ENCODE data around the gene ZBED6. TPM values are rescaled to one million over a fixed set of nuclear protein-coding genes. Genes with fewer than 3 reads are reported as not detected.

The ZBED6 gene
- total RNA-seq, 1 experiment from 2014 or later: 13.4 TPM

DNA sequence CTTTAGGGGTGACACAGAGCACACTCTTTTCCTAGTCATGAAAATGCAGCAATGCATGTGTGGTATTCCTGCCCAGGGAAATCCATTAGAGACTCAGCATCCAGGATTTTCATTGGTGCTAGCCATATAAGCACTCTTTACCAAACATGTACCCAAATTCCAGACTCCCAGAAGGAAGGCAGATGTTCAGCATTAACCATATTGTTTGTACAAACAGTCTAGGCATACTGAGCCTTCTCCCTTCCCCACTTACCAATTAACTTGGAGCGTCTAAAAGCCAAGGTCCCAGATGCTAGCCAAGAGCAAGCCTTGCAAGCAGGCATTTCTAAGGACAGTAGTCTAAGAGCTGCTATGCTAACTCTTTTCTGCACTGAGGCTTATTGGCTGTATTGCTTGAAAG lies 27.9 kb downstream of the ZBED6 start:
- H3K9me3 Mint-ChIP-seq: no peaks in the 10 kb centered on the region
- CTCF ChIA-PET: no interaction called here
- POLR2A ChIA-PET: no interaction called here
- peaks cover 5% of the 10 kb centered on the region for H3K4me1 Mint-ChIP-seq
- H3K36me3 Mint-ChIP-seq: peaks cover 63% of the 10 kb centered on the region
- TF ChIP-seq, protein P1, sequence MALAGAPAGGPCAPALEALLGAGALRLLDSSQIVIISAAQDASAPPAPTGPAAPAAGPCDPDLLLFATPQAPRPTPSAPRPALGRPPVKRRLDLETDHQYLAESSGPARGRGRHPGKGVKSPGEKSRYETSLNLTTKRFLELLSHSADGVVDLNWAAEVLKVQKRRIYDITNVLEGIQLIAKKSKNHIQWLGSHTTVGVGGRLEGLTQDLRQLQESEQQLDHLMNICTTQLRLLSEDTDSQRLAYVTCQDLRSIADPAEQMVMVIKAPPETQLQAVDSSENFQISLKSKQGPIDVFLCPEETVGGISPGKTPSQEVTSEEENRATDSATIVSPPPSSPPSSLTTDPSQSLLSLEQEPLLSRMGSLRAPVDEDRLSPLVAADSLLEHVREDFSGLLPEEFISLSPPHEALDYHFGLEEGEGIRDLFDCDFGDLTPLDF (CRISPR knock-in tag; IDR thresholded peaks at IDR 0.05): no peak
- no peak for TF ChIP-seq KAT7 (CRISPR knock-in tag; IDR thresholded peaks at IDR 0.05; ENCODE audit: borderline replicate concordance)
- TF ChIP-seq, protein P2, sequence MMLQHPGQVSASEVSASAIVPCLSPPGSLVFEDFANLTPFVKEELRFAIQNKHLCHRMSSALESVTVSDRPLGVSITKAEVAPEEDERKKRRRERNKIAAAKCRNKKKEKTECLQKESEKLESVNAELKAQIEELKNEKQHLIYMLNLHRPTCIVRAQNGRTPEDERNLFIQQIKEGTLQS (CRISPR knock-in tag; conservative IDR thresholded peaks at IDR 0.05): no peak
- TF ChIP-seq, protein P3, sequence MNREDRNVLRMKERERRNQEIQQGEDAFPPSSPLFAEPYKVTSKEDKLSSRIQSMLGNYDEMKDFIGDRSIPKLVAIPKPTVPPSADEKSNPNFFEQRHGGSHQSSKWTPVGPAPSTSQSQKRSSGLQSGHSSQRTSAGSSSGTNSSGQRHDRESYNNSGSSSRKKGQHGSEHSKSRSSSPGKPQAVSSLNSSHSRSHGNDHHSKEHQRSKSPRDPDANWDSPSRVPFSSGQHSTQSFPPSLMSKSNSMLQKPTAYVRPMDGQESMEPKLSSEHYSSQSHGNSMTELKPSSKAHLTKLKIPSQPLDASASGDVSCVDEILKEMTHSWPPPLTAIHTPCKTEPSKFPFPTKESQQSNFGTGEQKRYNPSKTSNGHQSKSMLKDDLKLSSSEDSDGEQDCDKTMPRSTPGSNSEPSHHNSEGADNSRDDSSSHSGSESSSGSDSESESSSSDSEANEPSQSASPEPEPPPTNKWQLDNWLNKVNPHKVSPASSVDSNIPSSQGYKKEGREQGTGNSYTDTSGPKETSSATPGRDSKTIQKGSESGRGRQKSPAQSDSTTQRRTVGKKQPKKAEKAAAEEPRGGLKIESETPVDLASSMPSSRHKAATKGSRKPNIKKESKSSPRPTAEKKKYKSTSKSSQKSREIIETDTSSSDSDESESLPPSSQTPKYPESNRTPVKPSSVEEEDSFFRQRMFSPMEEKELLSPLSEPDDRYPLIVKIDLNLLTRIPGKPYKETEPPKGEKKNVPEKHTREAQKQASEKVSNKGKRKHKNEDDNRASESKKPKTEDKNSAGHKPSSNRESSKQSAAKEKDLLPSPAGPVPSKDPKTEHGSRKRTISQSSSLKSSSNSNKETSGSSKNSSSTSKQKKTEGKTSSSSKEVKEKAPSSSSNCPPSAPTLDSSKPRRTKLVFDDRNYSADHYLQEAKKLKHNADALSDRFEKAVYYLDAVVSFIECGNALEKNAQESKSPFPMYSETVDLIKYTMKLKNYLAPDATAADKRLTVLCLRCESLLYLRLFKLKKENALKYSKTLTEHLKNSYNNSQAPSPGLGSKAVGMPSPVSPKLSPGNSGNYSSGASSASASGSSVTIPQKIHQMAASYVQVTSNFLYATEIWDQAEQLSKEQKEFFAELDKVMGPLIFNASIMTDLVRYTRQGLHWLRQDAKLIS (CRISPR knock-in tag; IDR thresholded peaks at IDR 0.05; ENCODE audit: borderline replicate concordance): no peak
- no peak for TF ChIP-seq TCF7 (CRISPR knock-in tag; IDR thresholded peaks at IDR 0.05; ENCODE audit: low read depth)
- TF ChIP-seq NFATC4 (CRISPR knock-in tag; IDR thresholded peaks at IDR 0.05): no peak
- TF ChIP-seq CREM (CRISPR knock-in tag; IDR thresholded peaks at IDR 0.05): no peak
- TF ChIP-seq, protein P4, sequence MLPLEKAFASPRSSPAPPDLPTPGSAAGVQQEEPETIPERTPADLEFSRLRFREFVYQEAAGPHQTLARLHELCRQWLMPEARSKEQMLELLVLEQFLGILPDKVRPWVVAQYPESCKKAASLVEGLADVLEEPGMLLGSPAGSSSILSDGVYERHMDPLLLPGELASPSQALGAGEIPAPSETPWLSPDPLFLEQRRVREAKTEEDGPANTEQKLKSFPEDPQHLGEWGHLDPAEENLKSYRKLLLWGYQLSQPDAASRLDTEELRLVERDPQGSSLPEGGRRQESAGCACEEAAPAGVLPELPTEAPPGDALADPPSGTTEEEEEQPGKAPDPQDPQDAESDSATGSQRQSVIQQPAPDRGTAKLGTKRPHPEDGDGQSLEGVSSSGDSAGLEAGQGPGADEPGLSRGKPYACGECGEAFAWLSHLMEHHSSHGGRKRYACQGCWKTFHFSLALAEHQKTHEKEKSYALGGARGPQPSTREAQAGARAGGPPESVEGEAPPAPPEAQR (CRISPR knock-in tag; IDR thresholded peaks at IDR 0.05): no peak
- TF ChIP-seq MYBL2 (CRISPR knock-in tag; IDR thresholded peaks at IDR 0.05): no peak
- no peak overlapping the region for H3K4me3 Mint-ChIP-seq
- H3K27me3 Mint-ChIP-seq (ENCODE audit: low read depth): no peaks in the 10 kb centered on the region
- ATAC-seq (no peak), DNase-seq (ENCODE audit: low spot score) (no peak)
- no peak overlapping the region for H3K27ac Mint-ChIP-seq

DNA sequence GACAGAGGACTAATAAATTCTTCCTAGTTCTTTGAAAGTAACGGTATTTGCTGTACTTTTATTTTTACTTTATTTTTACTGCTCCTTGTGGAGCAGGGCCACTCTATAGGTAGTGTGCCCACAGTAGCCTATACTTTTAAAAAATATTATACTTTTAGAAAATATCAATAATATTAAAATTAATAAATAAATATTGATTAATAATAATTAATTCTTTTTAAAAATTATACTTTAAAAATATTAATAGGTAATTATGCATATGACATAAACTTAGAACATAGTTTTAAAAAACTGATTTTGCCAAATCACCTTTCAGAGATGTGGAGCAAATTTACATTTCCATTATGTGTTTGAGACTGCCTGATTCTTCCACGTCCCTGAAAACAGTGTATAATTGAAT lies 30.8 kb downstream of the ZBED6 start:
- H3K4me3 Mint-ChIP-seq: no peak overlapping the region

DNA sequence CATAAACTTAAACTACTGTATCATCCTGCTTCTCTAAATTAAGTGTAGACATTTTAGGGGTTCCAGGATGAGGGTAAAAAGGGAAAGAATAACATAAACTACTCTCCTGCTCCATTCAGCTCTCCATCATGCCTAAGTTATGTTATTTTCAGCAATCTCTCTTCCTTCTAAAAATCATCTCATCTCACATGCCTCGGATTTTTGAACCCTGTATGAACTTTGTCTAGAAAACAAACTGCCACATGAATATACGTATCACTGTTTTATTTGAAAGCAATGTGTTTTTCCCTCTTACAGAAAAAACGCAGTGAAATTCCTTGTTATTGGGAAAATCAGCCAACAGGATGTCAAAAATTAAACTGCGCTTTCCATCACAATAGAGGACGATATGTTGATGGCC lies 32.6 kb downstream of the ZBED6 start:
- POLR2A ChIA-PET: no interaction called here
- H3K27me3 Mint-ChIP-seq (ENCODE audit: low read depth): no peaks in the 10 kb centered on the region
- H3K36me3 Mint-ChIP-seq: peaks cover 62% of the 10 kb centered on the region
- ATAC-seq: no peak
- TF ChIP-seq GABPB1 (CRISPR knock-in tag; IDR thresholded peaks at IDR 0.05) (no peak), FOXK1 (CRISPR knock-in tag; IDR thresholded peaks at IDR 0.05) (no peak), MYBL2 (CRISPR knock-in tag; IDR thresholded peaks at IDR 0.05) (no peak), ESRRA (CRISPR knock-in tag; IDR thresholded peaks at IDR 0.05; ENCODE audit: borderline replicate concordance) (no peak), TEAD4 (CRISPR knock-in tag; IDR thresholded peaks at IDR 0.05) (no peak), TP53 (CRISPR knock-in tag; IDR thresholded peaks at IDR 0.05) (no peak), PRRX2 (CRISPR knock-in tag; IDR thresholded peaks at IDR 0.05) (no peak), ZNF263 (CRISPR knock-in tag; IDR thresholded peaks at IDR 0.05; ENCODE audit: low read depth) (no peak)
- TF ChIP-seq, protein P5, sequence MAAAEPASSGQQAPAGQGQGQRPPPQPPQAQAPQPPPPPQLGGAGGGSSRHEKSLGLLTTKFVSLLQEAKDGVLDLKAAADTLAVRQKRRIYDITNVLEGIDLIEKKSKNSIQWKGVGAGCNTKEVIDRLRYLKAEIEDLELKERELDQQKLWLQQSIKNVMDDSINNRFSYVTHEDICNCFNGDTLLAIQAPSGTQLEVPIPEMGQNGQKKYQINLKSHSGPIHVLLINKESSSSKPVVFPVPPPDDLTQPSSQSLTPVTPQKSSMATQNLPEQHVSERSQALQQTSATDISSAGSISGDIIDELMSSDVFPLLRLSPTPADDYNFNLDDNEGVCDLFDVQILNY (CRISPR knock-in tag; IDR thresholded peaks at IDR 0.05): no peak
- TF ChIP-seq, protein P6, sequence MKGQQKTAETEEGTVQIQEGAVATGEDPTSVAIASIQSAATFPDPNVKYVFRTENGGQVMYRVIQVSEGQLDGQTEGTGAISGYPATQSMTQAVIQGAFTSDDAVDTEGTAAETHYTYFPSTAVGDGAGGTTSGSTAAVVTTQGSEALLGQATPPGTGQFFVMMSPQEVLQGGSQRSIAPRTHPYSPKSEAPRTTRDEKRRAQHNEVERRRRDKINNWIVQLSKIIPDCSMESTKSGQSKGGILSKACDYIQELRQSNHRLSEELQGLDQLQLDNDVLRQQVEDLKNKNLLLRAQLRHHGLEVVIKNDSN (CRISPR knock-in tag; IDR thresholded peaks at IDR 0.05): no peak
- TF ChIP-seq, protein P7, sequence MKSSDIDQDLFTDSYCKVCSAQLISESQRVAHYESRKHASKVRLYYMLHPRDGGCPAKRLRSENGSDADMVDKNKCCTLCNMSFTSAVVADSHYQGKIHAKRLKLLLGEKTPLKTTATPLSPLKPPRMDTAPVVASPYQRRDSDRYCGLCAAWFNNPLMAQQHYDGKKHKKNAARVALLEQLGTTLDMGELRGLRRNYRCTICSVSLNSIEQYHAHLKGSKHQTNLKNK (CRISPR knock-in tag; IDR thresholded peaks at IDR 0.05): no peak
- H3K4me1 Mint-ChIP-seq: peaks cover 5% of the 10 kb centered on the region
- H3K27ac Mint-ChIP-seq: no peak overlapping the region
- CTCF ChIA-PET: no interaction called here
- no peaks in the 10 kb centered on the region for H3K9me3 Mint-ChIP-seq
- H3K4me3 Mint-ChIP-seq: no peak overlapping the region
- DNase-seq (ENCODE audit: low spot score): no peak

More for the DNA sequence above, 30.8 kb downstream of the ZBED6 start:
- no peaks in the 10 kb centered on the region for H3K27me3 Mint-ChIP-seq (ENCODE audit: low read depth)
- no peak overlapping the region for H3K27ac Mint-ChIP-seq
- ATAC-seq (no peak), DNase-seq (ENCODE audit: low spot score) (no peak)
- H3K4me1 Mint-ChIP-seq: peaks cover 5% of the 10 kb centered on the region
- ChIA-PET CTCF (interaction anchor here (1.0 kb wide), 1 partner anchor 381 kb away, joined by 3 read pairs; no protein-coding TSS in a partner anchor), POLR2A (no interaction called here)
- H3K36me3 Mint-ChIP-seq: peaks cover 72% of the 10 kb centered on the region
- no peaks in the 10 kb centered on the region for H3K9me3 Mint-ChIP-seq
- peak; percentile 97 for TF ChIP-seq HMGA2 (CRISPR knock-in tag; IDR thresholded peaks at IDR 0.05)
- TF ChIP-seq ZNF423 (CRISPR knock-in tag; IDR thresholded peaks at IDR 0.05): no peak
- TF ChIP-seq GTF2I (CRISPR knock-in tag; conservative IDR thresholded peaks at IDR 0.05): no peak
- no peak for TF ChIP-seq PRRX2 (CRISPR knock-in tag; IDR thresholded peaks at IDR 0.05)
- no peak for TF ChIP-seq SMAD4 (CRISPR knock-in tag; IDR thresholded peaks at IDR 0.05)

Measured in WTC11 (cell line).